ACHN (cell line): ENCODE results near the gene NPM3.

Experiments used
- DNase-seq: peaks from one replicate; pipeline ENCODE4 v3.0.0-alpha.2; 2015
- in situ Hi-C: cut with HindIII; loops from 2 replicates; pipeline ENCODE4 v1.10.0; 2017; ENCODE audit warnings: low sequenced_read_pairs, low pct_ligation_motif_present, low pct_unique_long_range_greater_than_20kb

The NPM3 gene, protein sequence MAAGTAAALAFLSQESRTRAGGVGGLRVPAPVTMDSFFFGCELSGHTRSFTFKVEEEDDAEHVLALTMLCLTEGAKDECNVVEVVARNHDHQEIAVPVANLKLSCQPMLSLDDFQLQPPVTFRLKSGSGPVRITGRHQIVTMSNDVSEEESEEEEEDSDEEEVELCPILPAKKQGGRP

GRCh38 chr10:101782811-101783735, at the start of gene NPM3:
Gene NPM3 (minus strand): TSS chr10:101783446. CDS start chr10:101783390, 56 bp downstream.
- in situ Hi-C loops: no loop called here
- peak; percentile 86 for DNase-seq

DNA sequence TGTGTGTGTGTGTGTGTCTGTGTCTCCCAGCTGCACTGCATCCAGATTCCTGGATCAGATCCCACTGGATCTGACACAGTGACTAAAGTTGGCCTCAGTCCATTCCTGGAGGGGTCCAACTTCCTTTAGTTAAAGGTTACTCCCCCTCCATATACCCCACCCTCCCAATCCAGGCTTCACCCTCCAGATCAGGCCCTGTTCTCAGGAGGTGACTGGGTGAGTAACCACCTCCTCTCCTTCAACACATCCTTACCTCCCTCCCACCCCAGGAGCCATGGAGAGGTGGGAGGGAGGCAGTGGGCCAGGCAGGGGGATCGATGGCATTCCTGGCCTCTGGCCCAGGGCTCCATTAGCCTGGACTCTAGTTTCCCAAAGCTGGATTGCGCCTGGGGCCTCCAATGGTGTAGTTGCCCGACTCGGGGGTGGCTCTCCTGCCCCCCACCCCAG, 49.1 kb upstream of the NPM3 start:
- in situ Hi-C loops: no loop called here
- no peak for DNase-seq

GRCh38 chr10:101831169-101831811, 48.0 kb upstream of the NPM3 start:
- in situ Hi-C loops: no loop called here
- no peak for DNase-seq

GRCh38 chr10:101830322-101831168, 47.3 kb upstream of the NPM3 start:
- DNase-seq: peak; percentile 86
- in situ Hi-C loops: no loop called here

DNA sequence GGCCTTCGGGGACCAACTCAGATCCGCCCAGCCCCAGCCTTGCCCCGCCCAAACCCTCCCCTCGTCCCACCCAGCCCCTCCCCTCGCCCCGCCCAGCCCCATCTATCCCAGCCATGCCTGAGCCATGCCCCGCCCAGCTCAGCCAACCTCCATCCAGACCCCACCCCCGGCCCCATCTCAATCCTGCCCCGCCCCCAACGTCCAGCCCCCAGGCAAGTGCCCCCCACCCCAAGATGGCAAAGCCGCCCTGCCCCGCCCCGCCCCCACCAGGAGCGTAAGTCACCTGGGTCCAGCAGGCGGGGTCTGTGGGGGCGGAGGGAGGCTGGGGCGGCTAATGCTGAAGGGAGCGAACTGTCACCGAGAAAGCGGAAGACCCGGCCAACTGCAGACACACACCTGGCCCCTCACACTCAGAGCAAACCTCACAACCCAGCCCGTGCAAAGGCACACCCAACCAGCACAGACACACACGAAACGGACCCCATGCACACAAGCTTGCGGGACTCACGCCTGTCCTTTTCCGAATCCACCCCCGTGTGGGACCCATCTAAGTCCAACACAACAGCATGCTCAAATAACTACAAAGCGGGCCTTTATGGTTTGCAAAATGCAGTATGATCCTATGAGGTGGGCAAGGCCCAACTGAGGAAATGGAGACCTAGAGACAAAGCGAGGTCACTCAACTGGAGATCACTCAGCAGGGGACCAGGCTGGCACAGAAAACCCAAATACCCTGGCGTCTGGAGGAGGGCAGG, 46.5 kb upstream of the NPM3 start:
- DNase-seq: no peak
- in situ Hi-C loops: no loop called here

DNA sequence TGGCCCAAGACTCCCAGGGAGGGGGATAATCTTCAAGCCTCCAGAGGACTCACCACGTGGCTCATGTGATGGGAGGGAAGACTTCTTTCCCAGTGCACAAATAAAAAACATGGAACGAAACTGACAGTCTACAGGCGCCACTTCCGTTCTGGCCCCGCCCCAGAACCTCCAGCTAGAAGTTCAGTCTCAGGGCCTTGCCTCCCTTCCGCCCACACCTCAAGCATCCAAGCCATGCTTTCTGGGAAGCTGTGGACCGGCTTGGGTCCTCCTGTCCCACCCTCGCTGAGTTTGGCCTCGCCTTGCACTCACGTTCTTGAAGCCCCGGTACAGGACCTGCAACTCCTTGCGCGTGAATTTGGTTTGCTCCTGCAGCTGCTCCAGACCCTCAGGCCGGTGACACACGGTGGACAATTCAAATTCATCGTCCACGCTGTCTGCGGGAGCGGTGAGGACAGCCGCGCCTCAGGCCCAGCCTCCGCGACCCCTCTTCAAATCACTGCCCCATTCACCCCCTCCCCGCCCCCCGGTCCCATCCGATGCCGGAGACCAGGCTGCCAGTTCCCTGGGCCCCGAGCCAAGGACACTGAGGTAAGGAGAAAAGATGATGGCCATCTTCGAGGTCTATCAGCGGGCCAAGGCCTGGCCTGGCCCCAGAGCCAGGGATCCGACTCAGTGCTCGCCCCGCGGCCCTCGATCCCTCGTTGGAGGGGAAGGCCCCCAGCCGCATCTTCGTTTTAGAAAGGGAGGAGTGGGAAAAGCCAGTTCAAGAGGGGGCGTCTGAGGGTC, 45.7 kb upstream of the NPM3 start:
- in situ Hi-C loops: no loop called here
- DNase-seq: no peak

GRCh38 chr10:101827919-101828600, 44.8 kb upstream of the NPM3 start:
- in situ Hi-C loops: no loop called here
- DNase-seq: no peak

- in situ Hi-C loops: no loop called here
- no peak for DNase-seq
Measured at GRCh38 chr10:101826852-101827434, 43.7 kb upstream of the NPM3 start.

DNA sequence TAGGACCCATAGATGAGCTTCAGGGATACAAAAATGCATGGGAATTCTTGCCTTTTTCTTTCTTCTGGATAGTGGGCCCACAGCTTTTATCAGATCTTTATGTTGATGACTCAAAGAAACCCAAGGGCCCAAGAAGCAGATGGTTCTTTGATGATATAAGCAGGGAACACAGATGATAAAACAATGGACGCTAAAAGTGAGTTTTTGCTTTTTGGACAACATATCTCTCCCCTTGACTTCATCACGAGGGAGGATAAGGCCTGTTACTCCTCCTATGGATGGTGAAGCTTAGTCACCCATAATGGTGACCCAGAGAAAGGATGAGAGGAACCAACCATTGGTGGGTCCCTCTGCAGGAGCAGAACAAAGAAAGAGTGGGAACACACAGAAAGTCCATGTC, 41.5 kb upstream of the NPM3 start:
- no peak for DNase-seq
- in situ Hi-C loops: no loop called here

GRCh38 chr10:101818872-101819633, 35.8 kb upstream of the NPM3 start:
- DNase-seq: no peak
- in situ Hi-C loops: no loop called here

DNA sequence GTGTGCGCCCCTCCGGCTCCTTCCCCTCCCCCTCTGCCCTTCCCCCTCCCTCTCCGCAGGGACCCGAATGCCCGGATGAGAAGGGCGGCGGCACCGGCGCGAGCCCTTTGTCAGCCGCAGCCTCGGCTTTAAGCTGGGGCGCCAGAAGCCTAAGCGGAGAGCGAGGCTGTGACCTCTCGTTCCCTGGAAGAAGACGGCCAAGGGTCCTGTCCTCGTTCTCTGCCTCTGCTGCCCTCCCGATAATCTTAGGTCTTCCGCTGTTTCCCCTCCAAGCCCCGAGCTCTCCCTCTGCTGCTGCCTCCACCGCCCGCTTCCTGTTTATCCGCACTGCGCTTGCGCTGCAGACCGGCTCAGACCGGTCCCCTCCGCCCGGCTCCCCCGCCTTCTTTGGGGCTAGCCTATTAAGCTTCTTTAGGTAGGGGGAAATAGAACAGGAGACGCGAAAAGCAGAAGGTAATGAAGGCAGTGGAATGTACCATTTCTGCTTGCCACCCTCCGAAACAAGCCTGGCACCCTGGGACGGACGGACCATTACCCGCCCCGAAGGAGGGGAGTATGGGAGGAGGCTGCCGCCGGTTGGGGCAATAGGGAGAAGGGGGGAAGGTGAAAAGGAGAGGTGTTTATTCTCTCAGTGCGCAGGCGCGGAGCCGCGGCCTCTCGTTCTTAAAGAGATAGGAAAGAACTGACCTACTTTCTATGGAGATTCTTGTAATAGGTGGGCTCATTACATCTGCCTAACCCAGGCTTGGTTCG, 35.0 kb upstream of the NPM3 start, which contains the start of gene OGA:
OGA (minus strand) TSS at position 326 of the 753 bp plus-strand sequence. CDS start 422 bp downstream, outside the sequence.
- DNase-seq: peak; percentile 99
- in situ Hi-C loops: no loop called here

GRCh38 chr10:101817337-101818118, 34.3 kb upstream of the NPM3 start:
- DNase-seq: peak; percentile 94
- in situ Hi-C loops: no loop called here

DNA sequence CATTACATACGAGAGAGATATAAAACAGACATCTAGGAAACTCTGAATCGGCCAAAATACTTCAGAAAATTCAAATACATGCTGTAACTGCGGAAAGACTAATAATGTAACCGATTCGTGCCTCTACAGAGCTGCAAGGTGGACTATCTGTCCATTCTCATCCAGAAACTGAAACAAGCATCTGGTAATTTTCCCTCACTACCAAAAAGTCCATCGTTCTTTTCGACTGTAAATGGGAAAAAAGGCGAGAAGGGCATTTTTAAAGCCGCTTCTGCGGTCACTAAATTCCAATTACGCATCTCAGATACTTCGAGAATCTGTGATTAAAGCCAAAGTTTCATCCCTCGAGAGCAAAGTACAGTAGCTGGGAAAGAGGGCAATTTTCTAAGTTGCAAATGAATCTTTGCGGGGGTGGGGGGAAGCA, 33.7 kb upstream of the NPM3 start:
- no peak for DNase-seq
- in situ Hi-C loops: no loop called here

- DNase-seq: no peak
- in situ Hi-C loops: no loop called here
Measured at GRCh38 chr10:101816376-101816775, 33.1 kb upstream of the NPM3 start.
